Suprapubic skin (tissue), 4 donors: ENCODE results near the gene CRTAC1. TPM values are rescaled to one million over a fixed set of nuclear protein-coding genes. Genes with fewer than 3 reads are reported as not detected.

Experiments used
- DNase-seq, 2 donors: peaks; one replicate each; pipeline ENCODE4 v3.0.0-alpha.2; 2019; ENCODE audit warnings: low spot score in 2 of 2
- H3K27ac ChIP-seq: fragments of 200-600 bp; sonication (generic); one replicate; pipeline ENCODE4 v1.5.1; 2019
- H3K27me3 ChIP-seq: fragments of 200-600 bp; sonication (generic); one replicate; pipeline ENCODE4 v1.5.1; 2019
- H3K36me3 ChIP-seq: fragments of 200-600 bp; sonication (generic); one replicate; pipeline ENCODE4 v1.5.1; 2019
- H3K4me1 ChIP-seq: fragments of 200-600 bp; sonication (generic); one replicate; pipeline ENCODE4 v1.5.1; 2019
- H3K4me3 ChIP-seq: fragments of 200-600 bp; sonication (generic); one replicate; pipeline ENCODE4 v1.5.1; 2019; ENCODE audit warnings: mild to moderate bottlenecking
- H3K9me3 ChIP-seq: fragments of 200-600 bp; sonication (generic); one replicate; pipeline ENCODE4 v1.5.1; 2019
- EP300 ChIP-seq: sonication (generic); formaldehyde crosslinking; IDR thresholded peaks from one replicate; pipeline ENCODE4 v1.6.1; 2017; ENCODE audit warnings: antibody characterized with exemption
- POLR2A ChIP-seq, 2 donors: fragments of 450-650 bp; IDR thresholded peaks; one replicate each; pipeline ENCODE4 v1.6.1; 2017; ENCODE audit warnings: antibody characterized with exemption in 2 of 2, mild to moderate bottlenecking in 2 of 2, moderate library complexity in 2 of 2
- POLR2AphosphoS5 ChIP-seq, 3 donors: sonication (generic); formaldehyde crosslinking; IDR thresholded peaks; one replicate each; pipeline ENCODE4 v1.6.1; 2017; ENCODE audit warnings: antibody characterized with exemption in 3 of 3
- WGBS: methylation state at CpG from one replicate; pipeline ENCODE4 v1.1.5; 2018; 5-methylcytosine and 5-hydroxymethylcytosine counted together
- total RNA-seq, 4 donors: library from RNA; depleted of rRNA; stranded (reverse); fragments of >200 nt; gene quantifications; one replicate each; pipeline ENCODE4 v1.1.0, GENCODE V29; 2016
- TF ChIP-seq, protein P1 (sequence below), 2 donors: fragments of 200-600 bp in 1 of 2; fragments of 450-650 bp in 1 of 2; sonication (generic) in 1 of 2; IDR thresholded peaks; one replicate each; pipeline ENCODE4 v1.5.1; 2016 to 2019; ENCODE audit warnings: antibody characterized with exemption in 2 of 2, mild to moderate bottlenecking in 1 of 2, moderate library complexity in 1 of 2

CRTAC1 gene
- total RNA-seq, 4 donors from 2014 or later, result 1.3 to 5.1 (median 2.2) TPM

DNA sequence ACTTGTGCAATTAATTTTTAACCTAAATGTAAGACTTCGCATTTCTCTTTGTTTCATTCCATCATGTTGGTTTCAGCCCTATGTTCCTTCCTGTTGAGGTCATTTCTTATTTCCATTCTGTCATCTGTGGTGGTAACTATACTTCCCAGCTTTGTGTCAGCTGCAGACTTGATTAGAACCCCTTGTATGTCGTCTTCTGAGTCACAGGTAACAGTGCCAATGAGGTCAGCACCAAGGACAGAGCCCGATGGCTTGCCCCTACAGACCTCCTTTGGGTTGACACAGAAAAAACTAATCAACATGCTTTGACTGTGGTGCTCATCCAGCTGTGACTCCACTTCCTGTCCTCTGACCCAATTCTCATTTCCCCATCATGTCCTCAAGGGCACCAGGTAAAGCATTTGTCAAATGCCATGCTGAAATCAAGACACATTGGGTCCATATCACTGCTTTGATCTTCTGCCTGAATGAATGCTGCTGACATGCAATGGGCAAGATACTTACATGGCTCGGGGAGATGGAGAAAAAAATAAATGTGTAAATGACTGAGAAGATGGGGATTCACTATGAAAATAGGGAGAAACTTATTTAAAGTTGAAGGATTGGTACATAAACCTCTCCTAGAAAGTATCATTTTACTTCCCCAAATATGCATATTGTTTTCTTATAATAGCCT, 25.6 kb upstream of the CRTAC1 start:
- no peak overlapping the region for H3K4me3 ChIP-seq

DNA sequence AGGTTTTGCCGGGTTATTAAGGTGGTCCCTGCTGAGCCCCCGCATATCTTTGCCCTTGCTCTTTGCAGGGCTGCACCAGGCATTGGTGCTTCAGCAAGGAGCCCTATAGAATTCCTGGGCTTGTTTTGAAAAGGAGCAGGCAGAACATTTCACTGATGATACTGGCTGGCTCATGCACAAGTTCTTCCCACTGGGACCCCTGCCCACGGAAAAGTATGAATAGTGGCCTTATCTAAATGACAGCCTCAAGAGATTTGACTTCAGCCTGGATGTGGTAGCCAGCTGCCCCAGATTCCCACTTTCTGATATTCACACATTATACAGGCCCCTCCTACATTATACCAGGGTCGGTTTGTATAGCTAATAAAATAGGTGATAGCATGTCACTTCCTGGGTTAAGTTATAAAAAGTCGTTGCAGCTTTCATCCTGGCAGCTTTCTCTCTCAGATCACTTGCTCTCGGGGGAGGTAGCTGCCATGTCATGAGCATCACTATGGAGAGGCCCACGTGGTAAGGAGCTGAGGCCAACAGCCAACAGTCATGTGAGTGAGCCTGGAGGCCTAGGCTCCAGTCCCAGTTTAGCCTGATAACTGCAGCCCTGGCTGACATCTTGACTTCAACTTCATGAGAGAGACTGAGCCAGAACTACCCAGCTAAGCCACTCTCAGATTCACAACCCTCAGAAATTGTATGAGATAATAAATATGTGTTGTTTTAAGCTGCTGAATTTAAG, 16.8 kb upstream of the CRTAC1 start:
- no peak for DNase-seq
- H3K4me3 ChIP-seq, result no peak overlapping the region
- 51% methylated on average over 7 of the region's 7 CpGs for WGBS
- no peaks in the 10 kb centered on the region for H3K9me3 ChIP-seq
- H3K27ac ChIP-seq, result no peak overlapping the region
- H3K36me3 ChIP-seq, result no peaks in the 10 kb centered on the region
- no peak for TF ChIP-seq POLR2AphosphoS5 (IDR thresholded peaks at IDR 0.05)
- TF ChIP-seq, protein P1, sequence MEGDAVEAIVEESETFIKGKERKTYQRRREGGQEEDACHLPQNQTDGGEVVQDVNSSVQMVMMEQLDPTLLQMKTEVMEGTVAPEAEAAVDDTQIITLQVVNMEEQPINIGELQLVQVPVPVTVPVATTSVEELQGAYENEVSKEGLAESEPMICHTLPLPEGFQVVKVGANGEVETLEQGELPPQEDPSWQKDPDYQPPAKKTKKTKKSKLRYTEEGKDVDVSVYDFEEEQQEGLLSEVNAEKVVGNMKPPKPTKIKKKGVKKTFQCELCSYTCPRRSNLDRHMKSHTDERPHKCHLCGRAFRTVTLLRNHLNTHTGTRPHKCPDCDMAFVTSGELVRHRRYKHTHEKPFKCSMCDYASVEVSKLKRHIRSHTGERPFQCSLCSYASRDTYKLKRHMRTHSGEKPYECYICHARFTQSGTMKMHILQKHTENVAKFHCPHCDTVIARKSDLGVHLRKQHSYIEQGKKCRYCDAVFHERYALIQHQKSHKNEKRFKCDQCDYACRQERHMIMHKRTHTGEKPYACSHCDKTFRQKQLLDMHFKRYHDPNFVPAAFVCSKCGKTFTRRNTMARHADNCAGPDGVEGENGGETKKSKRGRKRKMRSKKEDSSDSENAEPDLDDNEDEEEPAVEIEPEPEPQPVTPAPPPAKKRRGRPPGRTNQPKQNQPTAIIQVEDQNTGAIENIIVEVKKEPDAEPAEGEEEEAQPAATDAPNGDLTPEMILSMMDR (IDR thresholded peaks at IDR 0.05), result no peak
- TF ChIP-seq EP300, result no peak
- TF ChIP-seq POLR2A (IDR thresholded peaks at IDR 0.05), result no peak
- peaks cover 36% of the 10 kb centered on the region for H3K27me3 ChIP-seq
- H3K4me1 ChIP-seq, result no peaks in the 10 kb centered on the region

More for the DNA sequence above, 25.6 kb upstream of the CRTAC1 start:
- Histone ChIP-seq H3K9me3 (no peaks in the 10 kb centered on the region), H3K36me3 (no peaks in the 10 kb centered on the region), H3K27ac (no peak overlapping the region), H3K4me1 (no peaks in the 10 kb centered on the region), H3K27me3 (peaks cover 51% of the 10 kb centered on the region)
- DNase-seq, result no peak
- 47% methylated on average over 4 of the region's 4 CpGs for WGBS
- TF ChIP-seq, protein P1 (IDR thresholded peaks at IDR 0.05), result no peak
- TF ChIP-seq POLR2AphosphoS5 (IDR thresholded peaks at IDR 0.05) (no peak), POLR2A (IDR thresholded peaks at IDR 0.05) (no peak), EP300 (no peak)

DNA sequence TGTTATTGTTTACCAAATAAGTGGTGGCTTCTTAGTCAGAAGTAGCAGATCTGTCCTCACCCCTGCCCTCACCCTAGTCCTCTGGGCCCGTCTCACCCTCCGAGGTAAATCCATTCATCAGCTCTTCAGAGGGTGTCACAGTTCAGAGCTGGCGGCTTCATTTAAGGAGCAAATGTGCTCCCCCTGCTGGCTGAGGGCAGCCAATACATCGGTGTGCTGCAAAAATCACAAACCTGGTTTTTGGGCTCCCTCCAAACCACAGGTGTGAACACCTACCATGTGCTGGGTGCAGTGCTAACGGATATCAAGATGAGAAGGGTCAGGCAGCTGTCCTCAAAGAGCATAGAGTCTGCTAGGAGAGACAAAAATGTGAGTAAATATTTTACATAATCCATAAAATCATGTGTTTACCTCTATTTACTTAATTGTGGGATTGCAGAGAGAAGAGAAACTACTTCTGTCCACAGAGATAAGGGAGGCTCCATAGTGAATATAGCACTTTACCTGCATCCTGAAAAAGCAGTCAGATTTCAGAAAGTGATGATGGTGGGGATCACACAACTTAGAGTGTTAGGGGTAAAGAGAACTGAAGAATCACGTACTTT, 15.5 kb upstream of the CRTAC1 start:
- H3K36me3 ChIP-seq, result no peaks in the 10 kb centered on the region
- TF ChIP-seq, protein P1 (IDR thresholded peaks at IDR 0.05), result peak; percentile 66 to 89
- no peak for TF ChIP-seq EP300
- peaks cover 37% of the 10 kb centered on the region for H3K27me3 ChIP-seq
- DNase-seq, result no peak
- no peak overlapping the region for H3K4me3 ChIP-seq
- no peaks in the 10 kb centered on the region for H3K4me1 ChIP-seq
- no peak overlapping the region for H3K27ac ChIP-seq
- 16% methylated on average over 6 of the region's 6 CpGs for WGBS
- H3K9me3 ChIP-seq, result no peaks in the 10 kb centered on the region

DNA sequence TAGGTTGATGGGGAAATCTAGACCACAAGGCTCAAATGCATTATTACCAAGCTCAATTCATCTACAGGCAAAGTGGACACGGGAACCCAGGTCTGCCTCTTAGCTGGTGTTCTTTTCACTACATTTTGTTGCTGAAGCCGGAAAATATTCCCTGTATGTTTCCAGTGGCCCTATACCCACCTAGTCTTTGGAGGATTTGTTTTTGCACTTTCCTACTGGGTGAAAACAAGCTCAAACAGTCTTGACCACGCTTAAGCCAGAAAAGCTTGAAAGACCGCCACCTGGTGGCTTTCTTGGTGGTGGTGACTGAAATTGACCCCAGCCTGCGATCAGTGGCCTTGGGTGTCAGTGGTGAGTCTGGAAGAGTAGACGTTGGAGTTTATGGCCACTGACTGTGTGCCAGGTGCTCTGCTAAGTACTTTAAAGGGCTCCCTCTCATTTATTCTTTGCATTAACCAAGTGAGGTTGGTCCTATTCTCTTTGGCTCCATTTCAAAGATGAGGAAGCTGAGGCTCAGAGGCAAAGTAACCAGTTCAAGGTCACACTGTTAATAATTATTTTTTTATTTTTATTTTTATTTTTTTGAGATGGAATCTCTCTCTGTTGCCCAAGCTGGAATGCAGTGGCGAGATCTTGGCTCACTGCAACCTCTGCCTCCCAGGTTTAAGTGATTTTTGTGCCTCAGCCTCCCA, 11.1 kb upstream of the CRTAC1 start:
- Histone ChIP-seq H3K4me3 (no peak overlapping the region), H3K4me1 (no peaks in the 10 kb centered on the region), H3K27me3 (peaks cover 69% of the 10 kb centered on the region), H3K9me3 (no peaks in the 10 kb centered on the region), H3K27ac (no peak overlapping the region), H3K36me3 (no peaks in the 10 kb centered on the region)
- WGBS, result 30% methylated on average over 7 of the region's 7 CpGs
- DNase-seq, result no peak
- TF ChIP-seq POLR2AphosphoS5 (IDR thresholded peaks at IDR 0.05) (no peak), EP300 (no peak)
- TF ChIP-seq, protein P1 (IDR thresholded peaks at IDR 0.05), result peak; percentile 49 to 56
